D721Med (cell line): Measurements from ENCODE around the gene ECE1.

ENCODE experiments used
- DNase-seq: peaks from one replicate; pipeline ENCODE4 v3.0.0; 2011; ENCODE audit warnings: low spot score; ENCODE audit not compliant: insufficient read length
- FAIRE-seq: peaks from 2 replicates; lab custom pipeline; 2011; peaks lifted over from hg19 to GRCh38; lab: Jason Lieb, UNC
- CTCF ChIP-seq: IDR thresholded peaks from 2 replicates; pipeline ENCODE4 v1.5.1; 2012; ENCODE audit warnings: mild to moderate bottlenecking, control low read depth; ENCODE audit not compliant: insufficient read depth; ENCODE audit errors: missing control alignments

The ECE1 gene

DNA sequence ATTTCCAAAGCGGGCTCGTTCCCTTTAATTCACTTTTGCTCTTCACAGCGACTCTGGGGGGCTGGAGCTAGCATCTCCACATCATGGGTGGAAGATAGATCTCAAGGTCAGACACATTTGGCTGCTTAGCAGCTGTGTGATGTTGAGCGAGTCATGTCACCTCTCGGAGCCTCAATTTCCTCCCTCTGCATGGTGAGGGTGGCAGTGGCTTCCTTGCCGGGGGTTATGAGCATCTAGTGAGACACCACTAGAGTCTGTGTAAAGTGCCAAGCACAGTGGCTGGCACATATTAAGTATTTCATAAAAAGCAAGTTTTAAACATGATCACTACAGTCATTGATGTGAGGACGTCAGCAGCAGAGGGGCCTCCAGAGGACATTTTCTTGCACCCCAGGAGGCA, 16.9 kb upstream of the ECE1 start:
- no peak for TF ChIP-seq CTCF
- DNase-seq (no peak), FAIRE-seq (no peak)

DNA sequence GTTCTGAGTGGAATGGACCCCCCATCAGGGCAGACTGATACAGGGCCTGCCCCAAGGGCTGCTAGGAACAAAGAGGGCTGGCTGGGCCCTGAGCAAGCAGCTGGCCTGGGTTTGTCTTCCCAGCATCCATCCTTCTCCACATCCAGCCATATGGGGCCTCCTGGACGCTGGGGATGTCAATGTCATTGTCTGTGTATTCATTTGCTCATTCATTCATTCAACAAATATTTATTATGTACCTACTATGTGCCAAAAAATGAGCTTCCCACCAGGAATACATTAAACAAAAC, 15.6 kb upstream of the ECE1 start:
- FAIRE-seq = no peak
- DNase-seq = no peak
- TF ChIP-seq CTCF = no peak

GRCh38 chr1:21305155-21305899, 15.1 kb upstream of the ECE1 start:
- DNase-seq (no peak), FAIRE-seq (no peak)
- TF ChIP-seq CTCF = no peak

DNA sequence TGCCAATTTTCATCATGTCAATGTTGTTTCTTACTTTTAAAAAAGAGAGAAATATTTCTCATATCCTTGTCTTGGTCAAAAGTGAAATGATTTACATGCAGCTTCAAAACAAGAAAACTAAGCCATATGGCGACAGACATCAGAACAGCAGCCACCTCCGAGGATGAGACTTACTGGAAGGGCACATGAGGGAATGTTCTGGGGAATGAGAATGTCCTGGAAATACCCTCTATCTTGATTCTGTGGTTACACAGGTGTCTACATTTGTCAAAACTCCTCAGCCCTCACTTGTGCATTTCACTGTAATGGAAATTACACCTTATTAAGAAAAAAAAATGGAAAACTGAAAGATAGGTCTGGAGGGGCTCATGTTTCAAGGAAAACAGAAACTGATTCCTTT, 14.2 kb upstream of the ECE1 start:
- no peak for TF ChIP-seq CTCF
- FAIRE-seq (no peak), DNase-seq (no peak)

DNA sequence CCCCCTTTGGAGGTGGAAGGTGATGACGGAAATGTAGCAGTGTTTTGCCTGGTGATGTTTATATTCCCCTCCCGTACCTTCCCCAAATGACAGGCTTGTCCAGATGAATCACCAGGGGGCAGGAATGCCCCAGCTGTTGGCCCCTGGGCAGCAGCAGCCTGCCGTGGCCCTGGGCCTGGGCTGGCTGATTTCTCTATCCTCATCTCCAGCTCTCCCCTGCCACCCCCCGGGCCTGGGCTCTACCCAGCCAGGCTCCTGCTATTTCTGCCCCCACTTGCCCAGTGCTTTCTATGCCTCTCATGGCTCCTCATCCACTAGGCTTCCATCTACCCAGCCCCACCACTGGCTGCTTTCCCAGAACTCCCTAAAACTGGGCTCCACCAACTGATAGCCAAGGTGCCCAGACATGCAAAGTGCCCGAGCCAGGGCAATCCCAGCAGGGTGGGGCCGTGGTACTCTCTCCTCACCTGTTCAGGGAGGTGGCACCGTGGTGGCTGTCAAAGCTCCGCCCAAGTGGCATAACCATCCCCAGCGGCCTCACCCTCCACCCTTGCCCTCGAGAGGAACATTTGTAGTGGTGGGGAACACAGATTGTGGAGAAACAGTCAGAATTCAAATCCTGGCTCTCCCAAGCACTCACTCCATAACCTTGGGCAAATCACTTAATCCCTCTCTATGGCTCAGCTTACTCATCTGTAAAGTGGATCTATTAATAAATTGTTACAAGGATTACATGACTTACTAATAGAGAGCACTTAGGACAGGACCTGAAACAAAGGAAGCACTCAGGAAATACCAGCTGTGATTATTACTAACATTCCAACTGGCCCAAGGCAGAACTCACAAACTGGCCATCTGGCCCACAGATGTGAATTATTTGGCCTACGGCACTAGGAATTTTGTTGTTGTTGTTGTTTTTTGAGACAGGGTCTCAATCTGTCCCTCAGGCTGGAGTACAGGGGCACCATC, 12.8 kb upstream of the ECE1 start:
- no peak for DNase-seq
- TF ChIP-seq CTCF = no peak
- FAIRE-seq = no peak

GRCh38 chr1:21301794-21302440, 11.7 kb upstream of the ECE1 start:
- no peak for DNase-seq
- FAIRE-seq = no peak
- TF ChIP-seq CTCF = no peak
